ENCODE measurements around the gene NR2C2AP.

The NR2C2AP gene

GRCh38 chr19:19152668-19153384 is 50.4 kb downstream of the NR2C2AP start:
- DNase-seq, result no peak

DNA sequence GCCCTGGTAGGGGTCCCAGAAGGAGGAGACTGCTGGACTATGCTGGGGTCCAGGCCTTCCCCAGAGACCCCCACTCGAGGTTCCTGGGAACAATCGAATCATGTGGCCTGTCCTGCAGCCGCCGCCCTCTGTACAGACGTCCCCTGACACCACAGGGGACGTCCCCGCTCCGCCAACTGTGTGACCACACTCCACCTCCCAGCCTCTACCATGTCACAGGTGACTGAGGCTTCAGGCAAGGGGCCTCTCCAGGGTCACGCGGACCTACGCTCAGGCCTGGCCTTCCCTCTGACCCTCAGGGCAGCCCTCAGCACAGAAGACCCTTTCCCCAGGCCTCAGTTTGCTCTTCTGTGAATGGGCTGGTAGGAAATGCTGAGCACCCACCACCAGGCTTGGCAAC is 51.8 kb downstream of the NR2C2AP start:
- DNase-seq, result no peak
